Chondrocyte (in vitro differentiated cells): ENCODE measurements around the gene ASTN2. TPM values are rescaled to one million over a fixed set of nuclear protein-coding genes. Genes with fewer than 3 reads are reported as not detected.

ENCODE experiments used
- DNase-seq: peaks from one replicate; pipeline ENCODE4 v3.0.0; 2021; ENCODE audit warnings: mixed read lengths, low spot score
- H3K27ac Mint-ChIP-seq: one replicate; pipeline ENCODE4 v1.8.0; 2021; ENCODE audit warnings: mild to moderate bottlenecking, moderate library complexity, mixed read lengths; ENCODE audit not compliant: unreplicated experiment
- H3K27me3 Mint-ChIP-seq: 2 replicates; pipeline ENCODE4 v1.8.0; 2021; ENCODE audit warnings: low read depth, mixed read lengths
- H3K36me3 Mint-ChIP-seq: 2 replicates; pipeline ENCODE4 v1.8.0; 2021; ENCODE audit warnings: low read depth, mixed read lengths
- H3K4me1 Mint-ChIP-seq: 2 replicates; pipeline ENCODE4 v1.8.0; 2021; ENCODE audit warnings: low read depth, mild to moderate bottlenecking, mixed read lengths
- H3K4me3 Mint-ChIP-seq: one replicate; pipeline ENCODE4 v1.8.0; 2021; ENCODE audit warnings: mild to moderate bottlenecking, moderate library complexity, mixed read lengths; ENCODE audit not compliant: unreplicated experiment
- H3K9me3 Mint-ChIP-seq: 2 replicates; pipeline ENCODE4 v1.8.0; 2021; ENCODE audit warnings: low read depth, mixed read lengths
- total RNA-seq: library from RNA; stranded (reverse); gene quantifications from 3 replicates; pipeline ENCODE4 v1.2.1, GENCODE V29; 2021
- TF ChIP-seq, protein P1 (sequence below): fragments of 200-600 bp; sonication (generic); IDR thresholded peaks from 2 replicates; pipeline ENCODE4 v1.5.0; 2021; ENCODE audit warnings: antibody characterized with exemption, mild to moderate bottlenecking, moderate library complexity

Gene ASTN2
- total RNA-seq, 1 donor from 2014 or later = 3.6 TPM

DNA sequence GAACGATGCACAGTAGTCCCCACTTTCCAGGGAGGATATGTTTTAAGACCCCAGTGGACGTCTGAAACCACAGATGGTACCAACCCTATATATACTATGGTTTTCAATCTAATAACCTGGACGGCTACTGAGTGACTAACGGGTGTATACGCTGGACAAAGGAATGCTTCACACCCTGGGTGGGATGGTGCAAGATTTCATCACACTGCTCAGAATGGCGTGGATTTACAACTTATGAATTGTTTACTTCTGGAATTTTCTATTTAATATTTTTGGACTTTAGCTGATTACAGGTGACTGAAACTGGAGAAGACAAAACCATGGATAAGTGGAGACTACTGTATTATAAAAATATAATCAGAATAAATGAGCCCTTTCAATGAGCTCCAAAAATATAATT, 875.3 kb downstream of the ASTN2 start:
- Mint-ChIP-seq H3K36me3 (no peaks in the 10 kb centered on the region), H3K9me3 (peaks cover 8% of the 10 kb centered on the region), H3K27ac (no peak overlapping the region), H3K4me3 (no peak overlapping the region), H3K4me1 (peaks cover 11% of the 10 kb centered on the region), H3K27me3 (no peaks in the 10 kb centered on the region)
- TF ChIP-seq, protein P1, sequence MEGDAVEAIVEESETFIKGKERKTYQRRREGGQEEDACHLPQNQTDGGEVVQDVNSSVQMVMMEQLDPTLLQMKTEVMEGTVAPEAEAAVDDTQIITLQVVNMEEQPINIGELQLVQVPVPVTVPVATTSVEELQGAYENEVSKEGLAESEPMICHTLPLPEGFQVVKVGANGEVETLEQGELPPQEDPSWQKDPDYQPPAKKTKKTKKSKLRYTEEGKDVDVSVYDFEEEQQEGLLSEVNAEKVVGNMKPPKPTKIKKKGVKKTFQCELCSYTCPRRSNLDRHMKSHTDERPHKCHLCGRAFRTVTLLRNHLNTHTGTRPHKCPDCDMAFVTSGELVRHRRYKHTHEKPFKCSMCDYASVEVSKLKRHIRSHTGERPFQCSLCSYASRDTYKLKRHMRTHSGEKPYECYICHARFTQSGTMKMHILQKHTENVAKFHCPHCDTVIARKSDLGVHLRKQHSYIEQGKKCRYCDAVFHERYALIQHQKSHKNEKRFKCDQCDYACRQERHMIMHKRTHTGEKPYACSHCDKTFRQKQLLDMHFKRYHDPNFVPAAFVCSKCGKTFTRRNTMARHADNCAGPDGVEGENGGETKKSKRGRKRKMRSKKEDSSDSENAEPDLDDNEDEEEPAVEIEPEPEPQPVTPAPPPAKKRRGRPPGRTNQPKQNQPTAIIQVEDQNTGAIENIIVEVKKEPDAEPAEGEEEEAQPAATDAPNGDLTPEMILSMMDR = no peak
- DNase-seq = no peak

DNA sequence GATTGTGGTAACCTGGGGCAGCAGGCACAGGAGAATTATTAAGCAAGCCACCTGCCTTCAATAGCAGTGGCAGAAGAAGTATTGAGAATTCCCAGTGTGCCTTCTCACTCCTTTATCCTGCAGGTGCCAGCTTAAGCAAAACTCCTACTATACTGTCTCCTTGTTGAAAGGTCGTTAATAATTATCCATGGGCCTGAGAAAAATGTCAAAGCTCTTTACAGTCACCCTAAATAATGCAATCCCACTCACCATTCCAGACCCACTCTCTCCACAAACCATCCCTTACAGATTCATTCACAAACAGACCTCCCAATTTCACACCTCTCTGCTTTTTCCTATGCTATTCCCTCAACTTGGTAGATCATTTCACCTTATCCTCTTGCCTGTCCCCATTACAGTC, 889.2 kb downstream of the ASTN2 start:
- Mint-ChIP-seq H3K4me1 (peaks cover 3% of the 10 kb centered on the region), H3K36me3 (no peaks in the 10 kb centered on the region), H3K4me3 (no peak overlapping the region), H3K27me3 (no peaks in the 10 kb centered on the region), H3K9me3 (peaks cover 13% of the 10 kb centered on the region), H3K27ac (no peak overlapping the region)
- TF ChIP-seq, protein P1 = no peak
- no peak for DNase-seq

DNA sequence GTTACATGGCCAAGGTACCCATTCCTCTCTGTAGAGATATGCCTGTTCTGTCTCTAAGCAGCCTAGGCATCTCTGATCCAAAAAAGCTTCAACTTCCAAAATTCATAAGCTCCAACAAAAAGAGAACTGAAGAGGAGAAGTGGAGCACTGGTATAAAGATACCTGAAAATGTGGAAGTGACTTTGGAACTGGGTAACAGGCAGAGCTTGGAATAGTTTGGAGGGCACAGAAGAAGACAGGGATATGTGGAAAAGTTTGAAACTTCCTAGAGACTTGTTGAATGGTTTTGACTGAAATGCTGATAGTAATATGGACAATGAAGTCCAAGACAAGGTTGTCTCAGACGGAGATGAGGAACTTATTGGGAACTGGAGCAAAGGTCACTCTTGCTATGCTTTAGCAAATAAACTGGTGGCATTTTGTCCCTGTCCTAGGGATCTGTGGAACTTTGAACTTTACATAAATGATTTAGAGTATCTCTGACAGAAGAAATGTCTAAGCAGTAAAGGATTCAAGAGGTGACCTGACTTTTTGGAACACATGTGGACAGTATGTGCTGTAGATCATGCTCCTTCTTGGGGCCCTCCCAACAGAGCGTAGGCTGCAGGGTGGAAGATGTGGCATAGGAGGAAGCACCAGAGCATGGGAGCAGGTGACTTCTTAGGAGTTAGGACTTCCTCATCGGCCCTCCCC, 889.9 kb downstream of the ASTN2 start:
- H3K4me3 Mint-ChIP-seq = no peak overlapping the region
- H3K9me3 Mint-ChIP-seq = peaks cover 17% of the 10 kb centered on the region
- no peaks in the 10 kb centered on the region for H3K36me3 Mint-ChIP-seq
- H3K27ac Mint-ChIP-seq = no peak overlapping the region
- no peak for DNase-seq
- no peaks in the 10 kb centered on the region for H3K27me3 Mint-ChIP-seq
- TF ChIP-seq, protein P1 = no peak
- peaks cover 3% of the 10 kb centered on the region for H3K4me1 Mint-ChIP-seq

DNA sequence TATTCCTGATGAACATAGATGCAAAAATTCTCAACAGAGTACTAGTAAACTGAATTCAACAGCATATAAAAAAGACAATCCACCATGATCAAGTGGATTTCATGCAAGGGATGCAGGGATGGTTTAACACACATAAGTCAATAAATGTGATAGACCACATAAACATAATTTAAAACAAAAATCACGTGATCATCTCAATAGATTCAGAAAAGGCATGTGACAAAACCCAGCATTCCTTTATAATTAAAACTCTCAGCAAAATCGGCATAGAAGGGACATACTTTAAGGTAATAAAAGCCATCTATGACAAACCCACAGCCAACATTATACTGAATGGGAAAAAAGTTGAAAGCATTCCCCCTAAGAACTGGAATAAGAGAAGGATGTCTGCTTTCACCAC, 894.6 kb downstream of the ASTN2 start:
- Mint-ChIP-seq H3K9me3 (peaks cover 40% of the 10 kb centered on the region), H3K27ac (no peak overlapping the region), H3K4me1 (peaks cover 3% of the 10 kb centered on the region), H3K4me3 (no peak overlapping the region), H3K27me3 (no peaks in the 10 kb centered on the region), H3K36me3 (peaks cover 10% of the 10 kb centered on the region)
- TF ChIP-seq, protein P1 = no peak
- no peak for DNase-seq

DNA sequence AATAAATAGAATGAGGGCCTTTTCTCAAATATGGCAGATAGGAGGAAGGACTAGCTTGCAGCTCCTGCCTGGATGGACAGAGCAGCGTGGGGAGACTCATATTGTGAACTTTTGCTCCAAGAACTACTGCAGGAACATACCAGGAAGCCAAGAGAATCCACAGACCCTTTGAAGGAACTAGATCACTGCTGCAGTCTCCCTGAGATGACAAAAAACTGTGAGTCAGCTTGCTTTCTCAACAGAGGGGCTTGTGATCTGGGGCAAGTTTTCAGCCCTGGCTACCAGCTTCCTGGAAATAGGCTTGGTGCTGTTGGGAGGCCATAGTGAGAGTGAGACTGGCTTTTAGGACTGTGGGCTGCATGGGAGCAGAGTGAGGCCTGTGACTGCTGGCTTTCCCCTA, 898.4 kb downstream of the ASTN2 start:
- no peak overlapping the region for H3K4me3 Mint-ChIP-seq
- peaks cover 39% of the 10 kb centered on the region for H3K9me3 Mint-ChIP-seq
- TF ChIP-seq, protein P1 = no peak
- no peak overlapping the region for H3K27ac Mint-ChIP-seq
- H3K27me3 Mint-ChIP-seq = no peaks in the 10 kb centered on the region
- no peak for DNase-seq
- peaks cover 12% of the 10 kb centered on the region for H3K36me3 Mint-ChIP-seq
- H3K4me1 Mint-ChIP-seq = no peaks in the 10 kb centered on the region
